Measurements from ENCODE around the gene C9orf78. TPM values are rescaled to one million over a fixed set of nuclear protein-coding genes. Genes with fewer than 3 reads are reported as not detected.
"Not testable (repeated sequence)": the region's sequence is repeated elsewhere in the genome, so short reads cannot be mapped to it uniquely, and the experiment has no call there.

C9orf78 gene
- polyA plus RNA-seq, 3 donors from 2014 or later = 147 to 196 (median 173) TPM

- peak overlapping the region in 5 of 6 donors; percentile 6 to 56 (median 41) for H3K27ac Mint-ChIP-seq
- H3K9me3 Mint-ChIP-seq = no peaks in the 10 kb centered on the region
- peak overlapping the region in 3 of 5 donors; percentile 15 to 58 (median 42) for H3K4me3 Mint-ChIP-seq
These were observed 29.0 kb downstream of the C9orf78 start for GRCh38 chr9:129806061-129806460.

GRCh38 chr9:129803676-129804060, 31.4 kb downstream of the C9orf78 start:
- peaks cover 9 to 12% (median 10%) of the 10 kb centered on the region in 3 donors for H3K36me3 Mint-ChIP-seq
- DNase-seq = no peak
- peak overlapping the region; percentile 76 to 95 (median 88) for H3K27ac Mint-ChIP-seq
- H3K4me3 Mint-ChIP-seq = peak overlapping the region; percentile 92 to 94 (median 93)
- no peaks in the 10 kb centered on the region for H3K9me3 Mint-ChIP-seq
- peaks cover 3 to 9% (median 4%) of the 10 kb centered on the region in 3 donors for H3K27me3 Mint-ChIP-seq (ENCODE audit: low read depth in 3 of 3)
- H3K4me1 Mint-ChIP-seq = peaks cover 32 to 35% of the 10 kb centered on the region in 2 donors

More at GRCh38 chr9:129806061-129806460, 29.0 kb downstream of the C9orf78 start:
- H3K36me3 Mint-ChIP-seq = peaks cover 9 to 25% (median 20%) of the 10 kb centered on the region in 3 donors
- peaks cover 35 to 48% of the 10 kb centered on the region in 2 donors for H3K4me1 Mint-ChIP-seq
- peaks cover 5 to 9% (median 5%) of the 10 kb centered on the region in 3 donors for H3K27me3 Mint-ChIP-seq (ENCODE audit: low read depth in 3 of 3)
- DNase-seq = no peak

- peaks cover 3 to 9% (median 4%) of the 10 kb centered on the region in 3 donors for H3K27me3 Mint-ChIP-seq (ENCODE audit: low read depth in 3 of 3)
- no peaks in the 10 kb centered on the region for H3K9me3 Mint-ChIP-seq
- H3K4me3 Mint-ChIP-seq = peak within 1 kb of the TSS; percentile 92 to 94 (median 93)
- H3K36me3 Mint-ChIP-seq = peaks cover 9 to 10% (median 10%) of the 10 kb centered on the region in 3 donors
- H3K4me1 Mint-ChIP-seq = peaks cover 32 to 35% of the 10 kb centered on the region in 2 donors
- DNase-seq = peak; percentile 96 to 97 (median 96)
- peak within 1 kb of the TSS; percentile 76 to 96 (median 94) for H3K27ac Mint-ChIP-seq
These were observed 32.0 kb downstream of the C9orf78 start, which contains the start of gene TOR1B for GRCh38 chr9:129802833-129803675. Gene TOR1B, plus strand, starts transcription at chr9:129803184. Its CDS starts 29 bp downstream, at chr9:129803213.

- Mint-ChIP-seq H3K4me1 (peaks cover 27% of the 10 kb centered on the region in 2 donors), H3K4me3 (peak overlapping the region; percentile 54 to 94 (median 69)), H3K27ac (peak overlapping the region in 5 of 6 donors; percentile 55 to 68 (median 65)), H3K9me3 (no peaks in the 10 kb centered on the region), H3K27me3 (ENCODE audit: low read depth in 3 of 3) (peaks cover 3 to 10% (median 4%) of the 10 kb centered on the region in 3 donors), H3K36me3 (peaks cover 4 to 9% (median 4%) of the 10 kb centered on the region in 3 donors)
- DNase-seq = no peak
These were observed 33.6 kb downstream of the C9orf78 start for GRCh38 chr9:129801504-129801903.

GRCh38 chr9:129798973-129799372, 36.1 kb downstream of the C9orf78 start:
- Mint-ChIP-seq H3K27ac (peak overlapping the region in 1 of 6 donors; percentile 5), H3K9me3 (no peaks in the 10 kb centered on the region), H3K4me1 (peaks cover 10 to 12% of the 10 kb centered on the region in 2 donors), H3K4me3 (no peak overlapping the region), H3K27me3 (ENCODE audit: low read depth in 3 of 3) (peaks cover 3 to 11% (median 5%) of the 10 kb centered on the region in 3 donors), H3K36me3 (no peaks in the 10 kb centered on the region)
- no peak for DNase-seq

- not testable (repeated sequence) for H3K27me3 Mint-ChIP-seq (ENCODE audit: low read depth in 3 of 3); DNase-seq; H3K4me1 Mint-ChIP-seq; H3K4me3 Mint-ChIP-seq; H3K36me3 Mint-ChIP-seq; H3K9me3 Mint-ChIP-seq
- peak overlapping the region in 1 of 6 donors; percentile 8 for H3K27ac Mint-ChIP-seq
These were observed 39.0 kb downstream of the C9orf78 start for GRCh38 chr9:129796029-129796428.

- Mint-ChIP-seq H3K4me1 (peaks cover 5 to 6% of the 10 kb centered on the region in 2 donors), H3K27me3 (ENCODE audit: low read depth in 3 of 3) (peaks cover 3 to 7% (median 4%) of the 10 kb centered on the region in 3 donors), H3K27ac (no peak overlapping the region), H3K36me3 (no peaks in the 10 kb centered on the region), H3K4me3 (no peak overlapping the region), H3K9me3 (no peaks in the 10 kb centered on the region)
- DNase-seq = no peak
These were observed 40.5 kb downstream of the C9orf78 start for GRCh38 chr9:129794549-129794948.

- Mint-ChIP-seq H3K27me3 (ENCODE audit: low read depth in 3 of 3) (peaks cover 5 to 6% (median 6%) of the 10 kb centered on the region in 3 donors), H3K36me3 (no peaks in the 10 kb centered on the region), H3K27ac (no peak overlapping the region), H3K4me3 (no peak overlapping the region), H3K4me1 (peaks cover 5 to 6% of the 10 kb centered on the region in 2 donors), H3K9me3 (no peaks in the 10 kb centered on the region)
- DNase-seq = no peak
These were observed 48.6 kb downstream of the C9orf78 start for GRCh38 chr9:129786481-129786880.

GRCh38 chr9:129785866-129786265, 49.2 kb downstream of the C9orf78 start:
- Mint-ChIP-seq H3K4me3 (no peak overlapping the region), H3K36me3 (no peaks in the 10 kb centered on the region), H3K9me3 (no peaks in the 10 kb centered on the region), H3K27ac (no peak overlapping the region), H3K4me1 (peaks cover 5 to 6% of the 10 kb centered on the region in 2 donors), H3K27me3 (ENCODE audit: low read depth in 3 of 3) (peaks cover 5 to 8% (median 6%) of the 10 kb centered on the region in 3 donors)
- DNase-seq = no peak

- H3K27me3 Mint-ChIP-seq (ENCODE audit: low read depth in 3 of 3); H3K4me1 Mint-ChIP-seq; DNase-seq; H3K9me3 Mint-ChIP-seq; H3K36me3 Mint-ChIP-seq; H3K4me3 Mint-ChIP-seq; H3K27ac Mint-ChIP-seq: not testable (repeated sequence)
These were observed 50.1 kb downstream of the C9orf78 start for GRCh38 chr9:129784970-129785369.

- no peaks in the 10 kb centered on the region for H3K4me1 Mint-ChIP-seq
- peaks cover 3 to 10% (median 8%) of the 10 kb centered on the region in 3 donors for H3K27me3 Mint-ChIP-seq (ENCODE audit: low read depth in 3 of 3)
- no peak overlapping the region for H3K4me3 Mint-ChIP-seq
- peak overlapping the region in 2 of 6 donors; percentile 2 to 8 for H3K27ac Mint-ChIP-seq
- DNase-seq = peak; percentile 64 to 73 (median 67)
- no peaks in the 10 kb centered on the region for H3K9me3 Mint-ChIP-seq
- H3K36me3 Mint-ChIP-seq = no peaks in the 10 kb centered on the region
These were observed 51.3 kb downstream of the C9orf78 start for GRCh38 chr9:129783516-129784361.

GRCh38 chr9:129781981-129782380, 53.1 kb downstream of the C9orf78 start:
- Mint-ChIP-seq H3K27ac (no peak overlapping the region), H3K4me3 (no peak overlapping the region), H3K27me3 (ENCODE audit: low read depth in 3 of 3) (peaks cover 9 to 15% (median 12%) of the 10 kb centered on the region in 3 donors), H3K9me3 (no peaks in the 10 kb centered on the region), H3K4me1 (peaks cover 9 to 10% of the 10 kb centered on the region in 2 donors), H3K36me3 (no peaks in the 10 kb centered on the region)
- no peak for DNase-seq

GRCh38 chr9:129781131-129781530, 53.9 kb downstream of the C9orf78 start:
- Mint-ChIP-seq H3K4me1 (peaks cover 15 to 17% of the 10 kb centered on the region in 2 donors), H3K4me3 (no peak overlapping the region), H3K27ac (no peak overlapping the region), H3K27me3 (ENCODE audit: low read depth in 3 of 3) (peaks cover 8 to 12% (median 9%) of the 10 kb centered on the region in 3 donors), H3K36me3 (no peaks in the 10 kb centered on the region), H3K9me3 (no peaks in the 10 kb centered on the region)
- no peak for DNase-seq

All from immature natural killer cell (primary cell).